Body of pancreas (tissue), 4 donors: ENCODE measurements around the gene FAM83E.

Source experiments
- POLR2A ChIP-seq, 3 donors: fragments of 450-650 bp; IDR thresholded peaks; one replicate each; pipeline ENCODE4 v1.6.1; 2016; ENCODE audit warnings: antibody characterized with exemption in 3 of 3, mild to moderate bottlenecking in 2 of 3
- TF ChIP-seq, protein P1 (sequence below), 7 experiments: fragments of 450-650 bp in 4 of 7; fragments of 200-600 bp in 3 of 7; sonication (generic) in 3 of 7; IDR thresholded peaks; one replicate each; pipeline ENCODE4 v1.5.1; 2016 to 2019; ENCODE audit warnings: antibody characterized with exemption in 7 of 7

DNA sequence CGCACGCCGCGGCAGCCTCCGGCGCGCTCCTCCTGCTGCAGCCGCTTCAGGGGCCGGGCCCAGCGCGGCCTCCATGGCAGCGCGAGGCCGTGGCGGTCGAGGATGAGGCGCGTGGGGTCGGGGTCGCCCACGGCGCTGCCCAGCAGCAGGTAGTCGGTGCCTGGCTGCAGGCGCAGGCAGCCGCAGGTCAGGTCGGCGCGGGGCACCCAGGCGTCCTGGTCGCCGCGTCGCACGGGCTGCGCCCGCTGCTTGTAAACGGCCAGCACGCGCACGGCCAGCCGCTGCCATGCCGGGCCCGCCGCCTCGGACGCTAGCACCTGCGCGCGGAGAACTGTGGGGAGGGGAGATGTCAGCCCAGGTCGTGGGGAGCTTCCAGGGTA, 46.8 kb upstream of the FAM83E start:
- TF ChIP-seq, protein P1, sequence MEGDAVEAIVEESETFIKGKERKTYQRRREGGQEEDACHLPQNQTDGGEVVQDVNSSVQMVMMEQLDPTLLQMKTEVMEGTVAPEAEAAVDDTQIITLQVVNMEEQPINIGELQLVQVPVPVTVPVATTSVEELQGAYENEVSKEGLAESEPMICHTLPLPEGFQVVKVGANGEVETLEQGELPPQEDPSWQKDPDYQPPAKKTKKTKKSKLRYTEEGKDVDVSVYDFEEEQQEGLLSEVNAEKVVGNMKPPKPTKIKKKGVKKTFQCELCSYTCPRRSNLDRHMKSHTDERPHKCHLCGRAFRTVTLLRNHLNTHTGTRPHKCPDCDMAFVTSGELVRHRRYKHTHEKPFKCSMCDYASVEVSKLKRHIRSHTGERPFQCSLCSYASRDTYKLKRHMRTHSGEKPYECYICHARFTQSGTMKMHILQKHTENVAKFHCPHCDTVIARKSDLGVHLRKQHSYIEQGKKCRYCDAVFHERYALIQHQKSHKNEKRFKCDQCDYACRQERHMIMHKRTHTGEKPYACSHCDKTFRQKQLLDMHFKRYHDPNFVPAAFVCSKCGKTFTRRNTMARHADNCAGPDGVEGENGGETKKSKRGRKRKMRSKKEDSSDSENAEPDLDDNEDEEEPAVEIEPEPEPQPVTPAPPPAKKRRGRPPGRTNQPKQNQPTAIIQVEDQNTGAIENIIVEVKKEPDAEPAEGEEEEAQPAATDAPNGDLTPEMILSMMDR (IDR thresholded peaks at IDR 0.05) = no peak
- TF ChIP-seq POLR2A (IDR thresholded peaks at IDR 0.05) = no peak
